ENCODE results near the gene ECI1. TPM values are rescaled to one million over a fixed set of nuclear protein-coding genes. Genes with fewer than 3 reads are reported as not detected.
"Not testable (repeated sequence)": the region's sequence is repeated elsewhere in the genome, so short reads cannot be mapped to it uniquely, and the experiment has no call there.

ECI1 gene
- total RNA-seq, 4 donors from 2014 or later: 74.3 to 94.7 (median 81.5) TPM

DNA sequence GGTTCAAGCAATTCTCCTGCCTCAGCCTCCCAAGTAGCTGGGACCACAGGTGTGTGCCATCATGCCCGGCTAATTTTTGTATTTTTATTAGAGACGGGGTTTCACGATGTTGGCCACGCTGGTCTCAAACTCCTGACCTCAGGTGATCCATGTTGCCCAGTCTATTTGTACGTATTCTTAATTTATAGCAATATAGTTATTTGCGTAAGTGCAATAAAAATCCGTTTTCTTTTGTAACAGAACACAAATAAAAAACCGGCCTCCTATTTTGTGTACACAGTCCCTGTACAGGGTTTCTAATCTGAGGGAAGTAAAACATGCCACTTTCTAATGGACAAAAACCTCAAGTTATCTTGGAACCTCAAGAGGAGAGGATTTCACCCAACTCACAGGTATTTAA is 8.9 kb upstream of the ECI1 start:
- TF ChIP-seq POLR2A (IDR thresholded peaks at IDR 0.05) (no peak), EP300 (IDR thresholded peaks at IDR 0.05) (no peak)
- TF ChIP-seq, protein P1, sequence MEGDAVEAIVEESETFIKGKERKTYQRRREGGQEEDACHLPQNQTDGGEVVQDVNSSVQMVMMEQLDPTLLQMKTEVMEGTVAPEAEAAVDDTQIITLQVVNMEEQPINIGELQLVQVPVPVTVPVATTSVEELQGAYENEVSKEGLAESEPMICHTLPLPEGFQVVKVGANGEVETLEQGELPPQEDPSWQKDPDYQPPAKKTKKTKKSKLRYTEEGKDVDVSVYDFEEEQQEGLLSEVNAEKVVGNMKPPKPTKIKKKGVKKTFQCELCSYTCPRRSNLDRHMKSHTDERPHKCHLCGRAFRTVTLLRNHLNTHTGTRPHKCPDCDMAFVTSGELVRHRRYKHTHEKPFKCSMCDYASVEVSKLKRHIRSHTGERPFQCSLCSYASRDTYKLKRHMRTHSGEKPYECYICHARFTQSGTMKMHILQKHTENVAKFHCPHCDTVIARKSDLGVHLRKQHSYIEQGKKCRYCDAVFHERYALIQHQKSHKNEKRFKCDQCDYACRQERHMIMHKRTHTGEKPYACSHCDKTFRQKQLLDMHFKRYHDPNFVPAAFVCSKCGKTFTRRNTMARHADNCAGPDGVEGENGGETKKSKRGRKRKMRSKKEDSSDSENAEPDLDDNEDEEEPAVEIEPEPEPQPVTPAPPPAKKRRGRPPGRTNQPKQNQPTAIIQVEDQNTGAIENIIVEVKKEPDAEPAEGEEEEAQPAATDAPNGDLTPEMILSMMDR (IDR thresholded peaks at IDR 0.05): no peak
- Histone ChIP-seq H3K27me3 (no peaks in the 10 kb centered on the region), H3K27ac (no peak overlapping the region), H3K4me3 (no peak overlapping the region), H3K36me3 (peaks cover 0 to 91% (median 15%) of the 10 kb centered on the region in 3 donors), H3K9me3 (no peaks in the 10 kb centered on the region), H3K4me1 (peaks cover 0 to 11% (median 0%) of the 10 kb centered on the region in 4 donors)
- WGBS, 2 donors: 95 to 98% methylated on average over 8 of the region's 8 CpGs
- DNase-seq (ENCODE audit: low spot score in 2 of 2): no peak

DNA sequence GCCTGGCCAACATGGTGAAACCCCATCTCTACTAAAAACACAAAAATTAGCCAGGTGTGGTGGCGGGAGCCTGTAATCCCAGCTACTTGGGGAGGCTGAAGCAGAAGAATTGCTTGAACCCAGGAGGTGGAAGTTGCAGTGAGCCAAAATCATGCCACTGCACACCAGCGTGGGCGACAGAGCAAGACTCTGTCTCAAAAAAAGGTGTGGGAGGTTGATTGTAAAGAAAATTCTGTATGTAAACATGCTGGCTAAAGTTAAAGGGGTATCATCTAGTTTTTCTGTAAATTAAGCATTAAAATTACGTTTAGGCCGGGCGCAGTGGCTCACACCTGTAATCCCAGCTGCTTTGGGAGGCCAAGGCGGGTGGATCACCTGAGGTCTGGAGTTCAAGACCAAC is 7.1 kb upstream of the ECI1 start:
- H3K27ac ChIP-seq: not testable (repeated sequence)

DNA sequence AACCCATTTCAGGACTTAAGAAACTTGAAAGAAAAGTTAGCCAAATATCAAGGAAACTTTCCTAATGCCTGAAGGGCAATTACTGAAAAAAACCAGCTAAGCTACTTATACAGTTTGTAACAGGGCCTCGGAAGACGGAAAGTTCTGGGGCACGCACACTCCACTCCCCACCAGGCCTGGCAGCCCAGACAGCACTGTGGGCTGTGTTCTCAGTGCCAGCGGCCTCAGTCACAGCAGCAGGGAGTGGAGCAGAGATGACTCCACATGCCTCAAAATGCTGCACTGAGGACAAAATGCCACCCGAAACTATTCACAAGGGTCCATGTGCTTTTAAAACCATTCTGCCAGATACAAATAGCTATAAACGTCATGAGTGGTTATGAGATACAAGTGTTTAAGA is 6.3 kb upstream of the ECI1 start:
- H3K27ac ChIP-seq: no peak overlapping the region
- TF ChIP-seq, protein P1 (IDR thresholded peaks at IDR 0.05): no peak
- TF ChIP-seq EP300 (IDR thresholded peaks at IDR 0.05) (no peak), POLR2A (IDR thresholded peaks at IDR 0.05) (no peak)
- WGBS, 2 donors: 90 to 93% methylated on average over 6 of the region's 6 CpGs
- H3K4me3 ChIP-seq: no peak overlapping the region
- DNase-seq (ENCODE audit: low spot score in 2 of 2): no peak
- H3K36me3 ChIP-seq: peaks cover 0 to 98% (median 19%) of the 10 kb centered on the region in 3 donors
- no peaks in the 10 kb centered on the region for H3K9me3 ChIP-seq
- H3K27me3 ChIP-seq: no peaks in the 10 kb centered on the region
- no peaks in the 10 kb centered on the region for H3K4me1 ChIP-seq

More for the DNA sequence above, 7.1 kb upstream of the ECI1 start:
- 90 to 93% methylated on average over 7 of the region's 7 CpGs for WGBS, 2 donors
- not testable (repeated sequence) for DNase-seq (ENCODE audit: low spot score in 2 of 2); H3K27me3 ChIP-seq; H3K4me1 ChIP-seq; H3K9me3 ChIP-seq; H3K4me3 ChIP-seq
- H3K36me3 ChIP-seq: peaks cover 0 to 98% (median 19%) of the 10 kb centered on the region in 3 donors

DNA sequence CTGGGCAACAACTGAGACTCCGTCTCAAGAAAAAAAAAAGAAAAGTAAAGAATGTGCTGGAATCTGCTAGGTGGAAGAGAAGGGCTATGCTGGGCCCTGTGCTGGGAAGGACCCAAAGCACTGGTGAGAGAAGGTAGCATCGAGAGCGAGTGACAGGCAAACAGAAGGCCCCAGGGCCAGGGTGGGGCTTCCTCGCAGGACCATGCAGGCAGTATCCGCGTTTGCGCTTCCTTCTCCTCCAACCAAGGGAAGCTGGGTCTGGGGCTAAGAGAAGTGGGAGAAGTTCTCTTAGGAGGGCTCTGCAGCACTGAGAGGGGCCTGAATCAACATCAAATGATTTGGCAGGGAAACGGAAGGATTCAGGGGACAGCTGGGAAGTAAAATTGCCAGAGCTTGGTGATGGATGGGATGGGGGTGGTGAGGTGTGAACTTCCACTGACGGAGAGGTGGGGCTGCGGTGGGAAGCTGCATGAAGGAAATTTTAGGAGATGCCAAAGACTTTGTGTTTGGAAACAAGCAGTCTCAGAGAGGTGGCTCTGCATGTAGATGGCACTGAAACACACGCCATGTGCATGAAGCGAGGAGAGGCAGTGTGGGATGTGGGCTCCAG is 5.2 kb upstream of the ECI1 start:
- 90 to 91% methylated on average over 12 of the region's 12 CpGs for WGBS, 2 donors
- H3K9me3 ChIP-seq: no peaks in the 10 kb centered on the region
- DNase-seq (ENCODE audit: low spot score in 2 of 2): no peak
- TF ChIP-seq EP300 (IDR thresholded peaks at IDR 0.05) (no peak), POLR2A (IDR thresholded peaks at IDR 0.05) (no peak)
- TF ChIP-seq, protein P1 (IDR thresholded peaks at IDR 0.05): no peak
- H3K27me3 ChIP-seq: no peaks in the 10 kb centered on the region
- peaks cover 0 to 89% (median 13%) of the 10 kb centered on the region in 3 donors for H3K36me3 ChIP-seq
- no peak overlapping the region for H3K4me3 ChIP-seq
- no peak overlapping the region for H3K27ac ChIP-seq
- peaks cover 0 to 8% (median 8%) of the 10 kb centered on the region in 4 donors for H3K4me1 ChIP-seq

DNA sequence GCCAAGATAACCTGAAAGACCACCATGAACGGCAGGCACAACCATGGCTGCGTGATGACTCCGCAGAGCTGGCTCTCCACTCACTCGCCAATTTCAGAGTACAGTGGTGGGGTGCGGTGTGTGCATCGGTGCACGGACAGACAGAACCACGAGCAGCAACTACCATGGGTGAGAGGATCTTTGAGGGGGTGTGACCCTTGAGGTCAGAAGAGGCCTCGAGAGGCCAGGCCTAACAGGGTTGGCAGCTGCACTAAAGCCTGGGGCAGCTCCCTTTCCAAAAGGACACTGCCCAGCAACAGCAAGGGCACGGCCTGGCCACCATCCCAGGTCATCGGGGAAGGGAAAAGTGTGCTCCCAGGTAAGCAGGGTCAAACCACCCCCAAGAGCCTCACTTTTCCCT is 1.9 kb upstream of the ECI1 start:
- Histone ChIP-seq H3K27ac (no peak overlapping the region), H3K27me3 (no peaks in the 10 kb centered on the region), H3K9me3 (no peaks in the 10 kb centered on the region), H3K4me1 (peaks cover 0 to 22% (median 12%) of the 10 kb centered on the region in 4 donors), H3K36me3 (peaks cover 0 to 62% (median 7%) of the 10 kb centered on the region in 3 donors), H3K4me3 (no peak overlapping the region)
- TF ChIP-seq, protein P1 (IDR thresholded peaks at IDR 0.05): no peak
- TF ChIP-seq EP300 (IDR thresholded peaks at IDR 0.05) (no peak), POLR2A (IDR thresholded peaks at IDR 0.05) (no peak)
- DNase-seq (ENCODE audit: low spot score in 2 of 2): no peak
- 83 to 87% methylated on average over 10 to 11 of the region's 11 CpGs for WGBS, 2 donors

Measured in tibial nerve (tissue), 4 donors.